Neuron (in vitro differentiated cells): ENCODE measurements around the gene SP5.
"Not testable (repeated sequence)": the region's sequence is repeated elsewhere in the genome, so short reads cannot be mapped to it uniquely, and the experiment has no call there.

ENCODE experiments used
- H2AFZ ChIP-seq: one replicate; pipeline ENCODE4 v1.6.1; 2013; ENCODE audit warnings: low read depth, mild to moderate bottlenecking, inconsistent platforms, low read length, moderate library complexity
- H3K27me3 ChIP-seq: one replicate; pipeline ENCODE4 v1.6.1; 2013; ENCODE audit warnings: low read length; ENCODE audit not compliant: insufficient read depth
- H3K36me3 ChIP-seq: one replicate; pipeline ENCODE4 v1.6.1; 2013; ENCODE audit warnings: low read length; ENCODE audit not compliant: insufficient read depth
- H3K4me1 ChIP-seq: one replicate; pipeline ENCODE4 v1.6.1; 2013; ENCODE audit warnings: low read length; ENCODE audit not compliant: insufficient read depth
- H3K4me3 ChIP-seq: 2 replicates; pipeline ENCODE4 v1.5.1; 2013; ENCODE audit warnings: mild to moderate bottlenecking, low read length, moderate library complexity
- H3K9me3 ChIP-seq: one replicate; pipeline ENCODE4 v1.6.1; 2013; ENCODE audit warnings: low read length

SP5 gene

GRCh38 chr2:170734601-170735000, 19.5 kb downstream of the SP5 start:
- not testable (repeated sequence) for H2AFZ ChIP-seq, H3K9me3 ChIP-seq, H3K4me1 ChIP-seq, H3K27me3 ChIP-seq, H3K4me3 ChIP-seq, H3K36me3 ChIP-seq

GRCh38 chr2:170736628-170737027, 21.5 kb downstream of the SP5 start:
- Histone ChIP-seq H3K4me3 (no peak overlapping the region), H2AFZ (no peak overlapping the region), H3K9me3 (no peaks in the 10 kb centered on the region), H3K27me3 (peaks cover 3% of the 10 kb centered on the region), H3K4me1 (no peaks in the 10 kb centered on the region), H3K36me3 (no peaks in the 10 kb centered on the region)

- Histone ChIP-seq H3K9me3 (no peaks in the 10 kb centered on the region), H3K36me3 (no peaks in the 10 kb centered on the region)
These were observed 22.3 kb downstream of the SP5 start for GRCh38 chr2:170737406-170737805.

GRCh38 chr2:170737821-170738220, 22.7 kb downstream of the SP5 start:
- Histone ChIP-seq H3K9me3 (no peaks in the 10 kb centered on the region), H2AFZ (no peak overlapping the region), H3K27me3 (peaks cover 8% of the 10 kb centered on the region), H3K4me1 (no peaks in the 10 kb centered on the region), H3K36me3 (no peaks in the 10 kb centered on the region), H3K4me3 (no peak overlapping the region)

More at GRCh38 chr2:170737406-170737805, 22.3 kb downstream of the SP5 start:
- Histone ChIP-seq H2AFZ (no peak overlapping the region), H3K4me3 (no peak overlapping the region), H3K27me3 (peaks cover 8% of the 10 kb centered on the region), H3K4me1 (no peaks in the 10 kb centered on the region)

GRCh38 chr2:170739048-170739447, 23.9 kb downstream of the SP5 start:
- no peaks in the 10 kb centered on the region for H3K4me1 ChIP-seq
- no peak overlapping the region for H2AFZ ChIP-seq
- no peaks in the 10 kb centered on the region for H3K36me3 ChIP-seq
- no peak overlapping the region for H3K4me3 ChIP-seq
- H3K27me3 ChIP-seq: peaks cover 8% of the 10 kb centered on the region
- no peaks in the 10 kb centered on the region for H3K9me3 ChIP-seq

- H3K4me3 ChIP-seq: no peak overlapping the region
- no peaks in the 10 kb centered on the region for H3K36me3 ChIP-seq
- H2AFZ ChIP-seq: no peak overlapping the region
- H3K9me3 ChIP-seq: no peaks in the 10 kb centered on the region
- no peaks in the 10 kb centered on the region for H3K4me1 ChIP-seq
- peaks cover 8% of the 10 kb centered on the region for H3K27me3 ChIP-seq
These were observed 24.4 kb downstream of the SP5 start for GRCh38 chr2:170739507-170740046.

- Histone ChIP-seq H2AFZ (no peak overlapping the region), H3K36me3 (no peaks in the 10 kb centered on the region), H3K9me3 (no peaks in the 10 kb centered on the region), H3K4me1 (no peaks in the 10 kb centered on the region), H3K4me3 (no peak overlapping the region), H3K27me3 (peaks cover 8% of the 10 kb centered on the region)
These were observed 25.5 kb downstream of the SP5 start for GRCh38 chr2:170740660-170741059.

GRCh38 chr2:170742000-170742399, 26.9 kb downstream of the SP5 start:
- no peak overlapping the region for H3K4me3 ChIP-seq

GRCh38 chr2:170742896-170743529, 27.9 kb downstream of the SP5 start:
- Histone ChIP-seq H2AFZ (no peak overlapping the region), H3K27me3 (peaks cover 10% of the 10 kb centered on the region), H3K9me3 (no peaks in the 10 kb centered on the region), H3K4me1 (no peaks in the 10 kb centered on the region), H3K36me3 (no peaks in the 10 kb centered on the region), H3K4me3 (no peak overlapping the region)

More at GRCh38 chr2:170742000-170742399, 26.9 kb downstream of the SP5 start:
- no peaks in the 10 kb centered on the region for H3K36me3 ChIP-seq
- H3K9me3 ChIP-seq: no peaks in the 10 kb centered on the region
- H3K27me3 ChIP-seq: peaks cover 10% of the 10 kb centered on the region
- H3K4me1 ChIP-seq: no peaks in the 10 kb centered on the region
- no peak overlapping the region for H2AFZ ChIP-seq

- Histone ChIP-seq H3K9me3 (no peaks in the 10 kb centered on the region), H3K27me3 (peaks cover 10% of the 10 kb centered on the region)
These were observed 28.5 kb downstream of the SP5 start for GRCh38 chr2:170743530-170744239.

GRCh38 chr2:170744248-170745002, 29.3 kb downstream of the SP5 start:
- no peak overlapping the region for H2AFZ ChIP-seq
- H3K27me3 ChIP-seq: peaks cover 10% of the 10 kb centered on the region
- no peaks in the 10 kb centered on the region for H3K9me3 ChIP-seq
- no peak overlapping the region for H3K4me3 ChIP-seq
- no peaks in the 10 kb centered on the region for H3K36me3 ChIP-seq
- H3K4me1 ChIP-seq: no peaks in the 10 kb centered on the region

More at GRCh38 chr2:170743530-170744239, 28.5 kb downstream of the SP5 start:
- Histone ChIP-seq H3K4me1 (no peaks in the 10 kb centered on the region), H2AFZ (no peak overlapping the region), H3K36me3 (no peaks in the 10 kb centered on the region), H3K4me3 (no peak overlapping the region)

- H3K4me1 ChIP-seq: no peaks in the 10 kb centered on the region
- no peak overlapping the region for H2AFZ ChIP-seq
- H3K9me3 ChIP-seq: no peaks in the 10 kb centered on the region
- no peaks in the 10 kb centered on the region for H3K36me3 ChIP-seq
- H3K4me3 ChIP-seq: no peak overlapping the region
- H3K27me3 ChIP-seq: peaks cover 10% of the 10 kb centered on the region
These were observed 30.2 kb downstream of the SP5 start for GRCh38 chr2:170745305-170745704.

- H2AFZ ChIP-seq: no peak overlapping the region
- H3K4me1 ChIP-seq: no peaks in the 10 kb centered on the region
- peaks cover 2% of the 10 kb centered on the region for H3K27me3 ChIP-seq
- H3K36me3 ChIP-seq: no peaks in the 10 kb centered on the region
- H3K9me3 ChIP-seq: no peaks in the 10 kb centered on the region
- H3K4me3 ChIP-seq: no peak overlapping the region
These were observed 32.8 kb downstream of the SP5 start for GRCh38 chr2:170747921-170748320.
